ENCODE measurements around the gene ZNF407. TPM values are rescaled to one million over a fixed set of nuclear protein-coding genes. Genes with fewer than 3 reads are reported as not detected.
A peak's percentile ranks its signal among the peaks of the same experiment; 100 is the strongest.

Gene ZNF407
- total RNA-seq, 1 experiment from 2014 or later = 5.7 TPM

DNA sequence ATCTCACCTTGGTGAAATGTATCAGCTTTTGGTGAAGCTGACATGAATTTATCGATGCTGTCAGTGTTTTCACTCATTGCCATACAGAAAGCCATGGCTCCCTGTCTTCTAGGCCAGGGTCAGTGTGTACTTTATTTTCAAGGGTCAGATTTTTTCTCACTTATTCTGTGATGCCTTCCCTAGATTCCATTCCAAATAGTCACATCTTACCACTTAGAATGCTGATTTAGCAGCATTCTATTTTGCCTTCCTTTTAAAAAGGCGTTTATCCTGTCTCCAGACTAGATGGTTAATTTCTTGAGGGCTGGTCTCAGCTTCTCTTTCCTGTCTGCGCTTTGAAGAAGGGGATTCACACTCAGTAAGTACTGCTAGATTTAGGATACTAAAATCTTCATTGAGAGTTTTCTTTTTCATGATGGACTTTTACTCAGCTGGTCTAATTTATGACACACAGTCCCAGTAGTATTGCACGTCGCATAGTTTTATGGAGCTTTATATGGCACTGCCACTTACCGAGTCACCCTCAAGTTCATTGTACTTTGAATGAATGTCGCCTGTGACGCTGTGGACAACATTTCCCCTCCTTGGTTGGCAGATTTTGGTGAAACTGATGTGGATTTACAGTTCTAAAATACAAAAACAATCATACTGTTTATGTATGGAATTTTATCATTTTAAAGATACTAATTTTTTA is 194.0 kb downstream of the ZNF407 start:
- no peak for DNase-seq (ENCODE audit: low spot score)

DNA sequence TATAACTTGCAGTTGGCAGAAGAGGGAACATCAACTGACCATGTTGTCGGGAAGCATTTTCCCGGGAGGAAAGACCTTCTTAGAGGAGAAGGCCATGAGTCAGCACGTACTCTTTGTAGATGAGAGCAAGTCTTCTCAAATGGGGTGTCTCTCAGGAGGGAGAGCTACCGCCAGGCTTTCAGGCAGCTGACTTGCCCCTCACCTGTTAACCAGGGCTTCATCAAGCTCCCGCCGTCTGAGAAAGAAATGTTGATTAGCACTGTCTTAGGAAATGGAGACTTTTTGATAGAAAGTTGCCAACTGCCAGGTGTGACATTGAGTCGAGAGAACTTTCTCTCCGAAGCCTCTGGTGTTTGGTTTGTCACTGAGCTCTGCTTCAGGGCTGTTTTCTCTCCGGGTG is 196.1 kb downstream of the ZNF407 start:
- DNase-seq (ENCODE audit: low spot score) = no peak

DNA sequence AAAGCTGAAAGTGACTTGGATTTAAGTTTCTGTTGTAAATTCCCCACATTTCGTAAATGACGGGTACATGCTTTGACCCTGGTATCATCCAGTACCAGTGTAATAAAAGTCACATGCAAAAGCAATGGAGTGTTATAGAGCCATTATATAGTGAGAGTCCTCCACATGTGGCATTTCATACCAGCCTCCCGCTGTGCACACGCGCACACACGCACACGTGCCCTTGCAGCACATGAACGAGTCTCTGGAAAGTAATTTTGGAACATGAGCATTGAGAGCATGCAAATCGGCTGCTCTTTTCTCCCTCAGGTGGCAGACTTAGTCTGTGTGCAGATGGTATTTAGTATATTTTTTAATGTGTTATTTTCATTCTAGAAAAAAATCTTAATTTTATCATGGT is 198.1 kb downstream of the ZNF407 start:
- no peak for DNase-seq (ENCODE audit: low spot score)

DNA sequence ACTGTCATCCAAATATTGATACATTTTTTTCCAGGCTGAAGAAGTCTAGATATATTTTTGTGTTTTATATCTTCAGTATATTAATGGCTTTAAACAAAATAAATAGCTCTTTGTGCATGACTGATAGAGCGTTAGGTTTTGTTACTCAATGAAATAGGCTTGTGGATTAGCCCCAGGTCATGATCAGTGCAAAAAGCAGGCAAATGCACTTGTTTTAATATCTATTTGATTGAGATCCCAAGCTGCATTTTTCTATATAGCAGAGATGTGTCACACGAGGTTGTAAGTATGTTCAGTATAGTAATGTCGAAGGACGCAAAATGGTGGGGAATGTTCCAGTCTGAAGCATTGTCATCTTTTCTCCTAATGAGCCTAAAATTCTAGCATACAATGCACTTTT is 198.5 kb downstream of the ZNF407 start:
- no peak for DNase-seq (ENCODE audit: low spot score)

DNA sequence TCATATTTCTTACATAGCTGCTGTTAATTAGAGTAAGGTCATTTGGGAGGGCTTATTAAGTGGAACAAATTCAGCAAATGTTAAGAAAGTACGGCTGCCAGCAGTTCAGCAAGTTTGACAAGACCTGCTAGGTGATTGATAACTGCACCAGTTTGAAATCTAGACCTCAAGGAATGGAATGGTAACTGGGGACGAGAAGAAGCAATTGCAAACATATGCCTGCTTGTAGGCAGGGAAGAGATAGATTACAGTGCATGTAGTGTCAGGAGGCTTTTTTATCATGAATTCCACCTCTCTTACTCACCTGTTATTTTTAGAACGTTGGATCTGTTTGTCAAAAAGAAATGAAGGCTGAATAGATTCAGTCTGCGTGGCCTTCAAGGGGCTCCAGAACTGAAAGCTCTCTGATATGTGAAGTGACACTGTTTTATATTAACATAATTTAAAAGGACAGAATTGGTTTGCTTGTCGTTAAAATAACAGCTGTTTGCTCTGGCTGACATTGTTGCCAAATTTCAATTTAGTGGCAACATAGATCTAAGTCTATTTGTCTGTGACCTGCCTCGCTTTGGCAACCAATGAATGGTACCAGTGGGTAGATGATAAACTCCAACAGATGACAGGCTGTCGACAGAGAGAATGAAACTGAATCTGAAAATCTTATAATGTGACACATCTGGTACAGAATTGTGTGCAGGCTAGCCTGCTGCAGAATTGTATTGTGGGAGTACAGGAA is 199.3 kb downstream of the ZNF407 start:
- DNase-seq (ENCODE audit: low spot score) = peak; percentile 61

DNA sequence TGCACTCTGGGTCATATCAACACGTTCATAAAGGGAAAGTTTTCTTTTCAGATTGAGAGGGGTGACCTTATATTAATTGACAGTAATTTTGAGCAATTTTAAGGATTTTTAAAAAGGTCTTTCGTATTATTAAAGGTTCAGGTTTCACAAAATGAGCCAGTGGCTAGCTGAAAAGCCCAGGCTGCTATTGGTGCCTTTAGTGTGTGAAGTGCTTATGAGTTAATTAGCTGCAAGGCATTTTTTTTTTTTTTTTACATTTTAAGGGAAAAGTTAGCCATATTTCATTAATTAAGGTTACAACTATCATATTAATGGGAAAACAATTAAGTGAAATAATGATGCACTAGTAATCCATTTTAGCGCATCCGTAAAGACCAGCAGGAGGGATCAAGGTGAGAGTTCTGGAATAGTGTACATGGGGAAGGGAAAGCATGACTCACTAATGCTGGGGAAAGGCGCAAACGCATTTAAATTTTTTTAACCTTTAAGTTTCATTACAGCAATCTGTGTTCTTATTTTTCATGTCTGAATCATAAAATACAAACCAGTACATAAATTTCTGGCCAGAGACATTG is 200.0 kb downstream of the ZNF407 start:
- DNase-seq (ENCODE audit: low spot score) = no peak

DNA sequence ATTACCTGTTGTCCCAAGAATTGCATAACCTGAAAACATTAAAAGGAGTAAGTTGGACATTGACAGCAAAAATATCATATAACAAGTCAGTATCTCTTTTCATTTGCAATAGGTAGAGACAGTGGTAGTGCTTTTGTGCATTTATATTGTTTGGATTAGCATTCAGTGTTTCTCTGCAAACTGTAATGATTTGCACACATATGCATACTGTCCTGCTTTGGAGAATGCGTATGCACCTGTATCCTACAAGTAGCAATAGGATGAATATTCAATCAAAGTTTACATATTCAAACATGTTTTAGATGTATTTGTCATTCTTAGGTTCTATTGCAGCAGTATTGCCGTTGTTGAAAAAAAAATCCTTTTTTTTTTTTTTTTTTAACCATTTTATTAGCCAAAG is 201.9 kb downstream of the ZNF407 start:
- no peak for DNase-seq (ENCODE audit: low spot score)

DNA sequence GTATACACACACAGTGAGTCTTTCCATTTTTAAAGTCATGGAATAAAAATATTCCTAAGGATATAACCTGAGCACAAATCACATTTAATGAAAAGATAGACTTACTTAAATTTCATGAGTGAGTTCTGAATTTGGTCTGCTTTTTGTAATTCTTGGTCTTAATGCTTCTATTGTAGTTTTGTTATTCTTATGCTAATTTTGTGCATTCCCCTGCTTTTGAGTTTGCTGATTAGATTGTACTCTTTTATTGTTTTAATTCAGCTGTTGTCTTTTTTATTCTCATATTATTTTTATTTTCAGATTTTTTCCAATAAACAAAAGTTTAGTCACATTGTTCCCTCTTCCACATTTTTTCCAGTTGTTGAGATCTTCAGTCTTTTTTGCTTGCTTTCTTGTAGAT is 202.4 kb downstream of the ZNF407 start:
- no peak for DNase-seq (ENCODE audit: low spot score)

DNA sequence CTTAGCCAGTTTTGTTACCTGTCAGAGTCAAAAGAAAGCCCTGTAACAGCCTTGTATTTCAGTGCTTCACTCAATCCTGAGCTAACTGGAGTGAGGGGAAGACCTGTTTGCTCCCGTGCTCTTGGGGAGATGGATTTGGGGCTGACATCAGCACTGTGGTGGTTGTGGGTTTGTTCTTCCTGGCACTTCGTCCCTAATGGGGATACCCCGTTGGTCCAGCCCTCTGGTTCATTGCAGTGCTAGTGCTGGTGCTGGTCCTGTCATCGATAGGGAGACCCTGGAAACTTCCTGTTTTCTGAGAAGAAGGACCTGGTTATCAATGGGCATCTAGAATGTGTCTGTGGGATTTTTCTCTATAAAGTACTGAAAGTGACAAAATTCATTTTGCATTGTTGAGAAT is 205.4 kb downstream of the ZNF407 start:
- DNase-seq (ENCODE audit: low spot score) = no peak

DNA sequence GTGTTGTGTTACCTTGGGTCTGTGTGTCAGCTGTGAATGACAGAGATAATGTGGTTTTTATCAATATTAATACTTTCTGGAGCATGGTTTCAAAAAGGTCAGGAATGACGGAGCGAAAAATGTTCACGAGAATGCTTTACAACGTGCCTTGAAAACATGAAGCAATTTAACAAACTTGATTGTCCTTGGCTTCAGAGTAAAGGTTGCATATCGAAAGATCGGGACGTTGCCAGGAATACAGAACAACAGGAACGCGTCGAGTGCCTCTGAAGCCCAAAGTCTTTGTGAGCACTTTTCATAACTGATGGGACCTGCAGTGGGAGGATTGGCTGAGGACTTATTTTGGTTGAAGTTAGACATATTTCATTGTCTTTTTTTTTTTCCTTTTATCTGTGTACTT is 206.1 kb downstream of the ZNF407 start:
- DNase-seq (ENCODE audit: low spot score) = no peak

DNA sequence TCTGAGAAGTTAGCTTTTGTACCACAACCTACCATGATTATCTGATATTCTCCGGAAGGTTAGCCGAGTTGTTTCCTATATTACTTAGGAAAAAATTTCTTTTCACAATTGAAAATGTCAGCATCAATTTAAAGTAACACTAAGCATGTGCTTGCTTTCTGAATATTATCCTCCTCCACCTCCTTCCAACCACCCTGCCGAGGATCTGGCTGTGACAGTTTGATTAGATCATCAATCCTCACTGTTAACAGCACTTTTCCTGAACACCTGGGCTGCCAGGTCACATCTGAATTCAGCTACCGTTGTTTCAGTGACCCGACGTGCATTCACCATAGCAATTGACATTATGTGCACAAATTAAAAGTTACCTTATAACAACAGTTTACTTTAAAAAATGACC is 207.0 kb downstream of the ZNF407 start:
- no peak for DNase-seq (ENCODE audit: low spot score)

DNA sequence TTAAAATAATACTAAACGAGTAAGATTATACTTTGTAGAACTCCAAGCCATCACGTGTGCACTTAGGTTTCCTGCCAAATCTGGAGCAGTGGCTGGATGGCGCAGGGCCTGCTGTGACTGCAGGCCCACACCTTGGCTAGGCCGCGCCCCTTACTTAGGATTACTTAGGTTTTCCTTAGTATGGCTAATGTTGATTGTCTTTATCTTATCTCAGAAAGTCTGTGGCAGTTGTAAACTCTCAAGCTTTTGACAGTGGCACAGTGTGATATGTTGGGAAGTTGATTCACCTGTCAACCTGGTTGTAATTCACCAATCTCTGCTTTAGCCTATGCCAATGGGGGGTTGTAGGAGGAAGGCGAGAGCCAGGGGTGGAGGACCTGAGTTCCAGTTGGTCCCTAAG is 208.4 kb downstream of the ZNF407 start:
- peak; percentile 12 for DNase-seq (ENCODE audit: low spot score)

DNA sequence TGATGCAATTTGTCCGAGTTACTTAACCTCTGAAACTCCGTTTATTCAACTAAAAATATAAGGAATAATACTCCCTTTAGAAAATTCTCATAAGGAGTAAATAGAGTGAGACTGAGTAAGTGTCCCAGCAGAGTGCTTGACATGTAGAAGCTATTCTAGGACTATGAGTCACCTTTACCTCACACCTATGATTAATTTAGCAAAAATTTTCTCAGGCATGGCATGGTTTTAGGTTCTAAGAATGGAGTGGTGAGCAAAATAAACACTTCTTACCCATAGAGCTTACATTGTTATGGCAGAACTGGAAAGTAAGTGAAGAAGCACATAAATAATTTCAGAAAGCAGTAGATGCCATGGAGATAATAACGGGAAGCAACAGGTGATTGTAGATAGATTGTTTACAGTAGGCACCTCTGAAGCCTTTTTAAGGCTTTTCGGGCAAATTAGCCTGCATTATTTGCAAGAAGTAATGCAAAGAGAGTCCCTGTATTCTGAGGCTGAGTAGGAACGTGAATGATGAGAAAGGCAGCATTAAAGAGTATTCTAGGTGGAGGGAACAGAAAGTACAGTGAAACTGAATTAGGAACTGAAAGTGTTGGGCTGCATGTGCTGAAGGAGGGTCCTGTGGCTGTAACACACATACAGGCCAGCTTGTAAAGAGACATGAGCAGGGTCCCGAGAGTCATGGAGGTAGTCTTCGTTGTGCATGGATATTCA is 209.2 kb downstream of the ZNF407 start:
- peak; percentile 82 for DNase-seq (ENCODE audit: low spot score)

DNA sequence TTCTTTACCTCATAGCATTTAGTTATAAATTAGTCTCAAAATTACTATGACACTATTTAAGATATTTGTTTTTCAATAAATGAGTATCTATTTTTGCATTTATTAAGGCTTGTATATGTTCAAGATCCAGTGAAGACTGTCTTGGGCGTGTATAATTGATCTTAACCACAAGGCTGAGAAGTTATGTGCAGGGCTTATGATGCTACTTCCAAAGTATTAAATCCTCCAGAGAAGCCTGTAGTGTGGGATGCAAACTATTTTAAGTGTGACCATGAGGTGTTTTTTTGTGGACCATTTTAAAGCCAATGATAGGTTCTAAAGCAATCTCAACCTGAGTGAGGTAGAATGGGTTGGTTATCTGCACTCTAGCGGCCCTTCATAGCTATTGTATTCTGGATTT is 219.9 kb downstream of the ZNF407 start:
- DNase-seq (ENCODE audit: low spot score) = no peak

DNA sequence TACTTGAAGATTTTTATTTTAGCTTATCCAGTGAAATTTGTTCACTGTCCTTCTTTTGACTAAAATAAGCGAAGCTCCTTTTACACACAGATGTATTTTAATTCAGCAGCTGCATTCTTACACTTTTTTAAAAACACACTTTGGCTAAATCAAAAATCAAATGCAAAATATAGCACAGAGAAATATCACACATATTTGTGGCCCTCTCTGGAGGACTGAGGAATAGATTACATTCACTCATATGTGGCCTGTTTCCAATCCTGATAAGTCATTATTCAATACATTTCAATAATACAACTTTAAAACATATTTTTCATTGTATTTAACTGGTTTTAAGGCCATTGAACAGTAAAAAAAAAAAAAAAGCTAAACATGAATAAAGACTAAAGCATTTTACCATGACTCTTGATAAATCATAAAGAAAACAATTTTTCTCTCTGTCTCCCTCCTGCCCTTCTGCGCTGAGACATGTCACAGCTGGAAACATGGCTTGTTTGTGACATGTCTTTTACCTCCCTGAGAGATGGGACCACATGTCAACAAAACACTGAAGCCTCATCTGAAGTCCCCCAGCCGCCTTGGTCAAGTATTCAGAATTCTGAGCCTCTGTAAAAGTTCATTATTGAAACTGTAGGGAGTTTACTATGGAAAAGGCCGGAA is 221.0 kb downstream of the ZNF407 start:
- no peak for DNase-seq (ENCODE audit: low spot score)

DNA sequence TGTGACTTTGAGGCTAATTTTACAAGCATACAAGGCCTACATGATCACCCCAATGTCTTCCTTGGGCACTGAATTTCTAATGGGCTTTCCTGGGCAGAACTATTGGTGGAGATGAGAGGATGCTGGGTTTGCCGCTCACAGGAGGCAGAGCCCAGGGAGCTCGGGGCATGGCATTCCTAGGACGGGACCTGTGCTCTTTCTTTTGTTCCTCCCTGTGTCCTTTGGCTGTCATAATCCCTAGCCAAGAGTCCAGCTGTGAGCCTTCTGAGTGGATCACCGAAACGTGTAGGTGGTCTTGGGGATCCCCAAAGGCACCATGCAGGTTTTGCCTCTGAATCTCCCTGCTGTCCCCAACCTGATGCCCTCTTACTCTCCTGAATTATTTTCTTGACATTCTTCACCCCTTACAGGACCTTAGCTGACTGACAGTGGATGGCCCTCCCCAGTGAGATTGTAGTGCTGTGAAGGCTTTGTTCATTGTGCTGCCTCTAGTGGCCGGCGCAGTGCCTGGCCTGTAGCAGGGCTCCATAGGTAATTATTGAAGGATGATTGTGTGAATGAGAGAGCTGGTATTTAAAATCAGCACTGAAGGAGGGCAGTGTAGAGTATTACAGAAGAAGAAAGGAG is 221.9 kb downstream of the ZNF407 start:
- DNase-seq (ENCODE audit: low spot score) = no peak

DNA sequence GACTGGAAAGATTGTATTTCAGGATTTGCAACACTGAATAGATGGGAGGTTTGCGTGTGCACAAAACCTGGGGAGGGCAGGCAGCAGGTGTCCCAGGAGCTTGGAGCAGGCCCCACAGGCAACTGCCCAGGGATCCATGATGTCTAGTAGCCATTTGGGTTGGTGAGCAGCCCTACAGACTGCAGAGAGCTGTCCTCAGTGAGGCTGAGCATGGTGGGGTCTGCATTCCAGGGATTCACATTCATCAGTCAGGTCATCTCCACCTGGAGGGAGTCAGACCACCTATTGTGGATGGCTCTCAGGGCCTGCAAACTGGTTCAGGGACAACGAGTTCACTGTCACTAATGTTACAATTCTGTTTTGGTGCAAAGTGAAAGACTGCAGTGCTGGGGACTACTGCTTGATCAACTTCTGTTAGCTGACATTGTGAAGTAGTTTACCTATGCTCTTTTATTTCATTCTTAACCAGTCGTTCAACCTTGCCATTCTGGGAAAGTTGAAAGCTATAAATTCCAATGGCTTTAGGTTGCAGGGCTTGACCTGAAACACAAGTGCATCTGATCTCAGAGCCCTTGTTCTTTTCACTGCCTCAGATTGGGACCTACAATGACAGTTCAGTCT is 222.6 kb downstream of the ZNF407 start:
- no peak for DNase-seq (ENCODE audit: low spot score)

DNA sequence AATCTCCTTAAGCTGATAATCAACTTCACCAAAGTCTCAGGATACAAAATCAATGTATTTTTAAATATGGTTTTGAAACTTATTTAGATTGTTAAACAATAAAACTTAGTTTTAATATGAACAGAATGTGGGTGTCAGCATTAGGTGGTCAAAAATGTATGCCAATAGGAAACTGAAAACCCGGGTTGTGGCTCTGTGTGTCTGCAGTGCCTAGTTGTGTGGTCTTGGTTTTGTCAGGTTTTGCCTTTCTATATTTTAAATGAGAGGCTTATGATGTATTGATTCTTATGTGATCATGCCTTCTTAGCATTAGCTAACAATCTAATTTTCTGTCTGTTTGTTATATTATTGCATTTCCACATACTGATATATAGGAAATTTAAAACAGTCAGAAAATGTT is 227.8 kb downstream of the ZNF407 start:
- no peak for DNase-seq (ENCODE audit: low spot score)

DNA sequence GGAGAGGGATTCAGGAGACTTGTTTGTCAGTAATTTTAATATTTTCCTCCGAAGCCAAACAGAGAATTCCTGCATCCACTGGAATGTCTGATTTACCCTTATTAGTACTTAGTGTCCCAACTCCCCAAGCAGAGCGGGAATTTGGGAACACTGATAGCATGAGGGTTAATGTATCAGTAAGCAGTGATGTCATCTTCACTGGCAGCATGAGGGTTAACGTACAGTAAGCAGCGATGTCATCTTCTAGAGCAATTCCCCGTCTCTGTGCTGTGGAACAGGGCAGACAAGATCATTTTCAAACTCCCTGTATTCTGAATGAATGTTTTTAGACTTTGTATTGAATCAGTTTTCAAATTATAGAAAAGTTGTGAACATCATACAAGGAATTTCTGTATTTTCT is 228.9 kb downstream of the ZNF407 start:
- no peak for DNase-seq (ENCODE audit: low spot score)

DNA sequence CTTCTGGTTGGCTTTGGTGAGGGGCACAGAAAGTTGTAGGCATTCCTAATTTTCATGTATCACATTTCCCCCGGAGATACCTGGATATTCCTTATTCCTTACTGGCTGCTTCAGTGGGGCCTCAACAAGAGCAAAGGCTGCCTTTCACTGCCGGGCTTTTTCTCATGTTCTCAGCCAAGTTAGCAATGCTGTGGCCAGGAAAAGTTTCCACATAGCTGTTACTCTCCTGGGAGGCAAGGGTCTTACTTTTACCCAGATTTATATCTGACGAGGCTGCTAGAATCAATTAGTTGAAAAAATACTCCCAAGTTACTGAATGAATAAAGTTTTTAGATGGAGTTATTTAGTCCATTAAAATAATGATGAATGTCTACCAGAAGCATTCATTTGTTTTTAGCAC is 230.5 kb downstream of the ZNF407 start:
- DNase-seq (ENCODE audit: low spot score) = no peak

DNA sequence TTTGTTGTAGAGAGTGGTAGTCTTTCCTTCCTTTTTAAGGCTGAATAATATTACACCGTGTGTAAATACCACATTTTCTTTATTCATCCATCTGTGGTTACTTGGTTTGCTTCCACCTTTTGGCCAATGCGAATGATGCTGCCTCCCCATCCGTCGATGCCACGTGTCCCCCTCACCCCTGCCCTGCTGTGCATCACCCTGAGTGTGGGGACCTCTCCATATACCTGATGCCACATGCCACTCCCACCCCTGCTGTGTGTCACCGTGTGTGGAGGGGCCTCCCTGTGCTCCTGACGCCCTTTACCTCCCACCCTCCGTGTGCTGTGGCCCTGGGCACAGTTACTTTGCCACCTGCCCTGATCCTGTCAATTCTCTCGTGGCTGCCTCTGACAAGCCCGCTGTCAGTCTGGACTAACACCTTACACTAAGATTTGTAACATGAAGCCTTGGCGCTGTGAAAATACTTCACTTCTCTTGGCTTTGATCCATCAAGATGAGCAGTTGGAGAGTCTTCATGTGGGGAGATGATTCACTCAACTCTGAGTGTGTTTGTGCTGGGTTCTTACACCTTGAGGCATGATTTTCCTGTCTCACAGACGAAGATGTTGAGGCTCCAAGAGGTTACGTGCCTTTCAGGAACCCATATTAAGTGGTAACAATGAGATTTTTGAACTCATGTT is 234.0 kb downstream of the ZNF407 start:
- no peak for DNase-seq (ENCODE audit: low spot score)
